Stomach (tissue), 9 donors: ENCODE measurements around the gene LHFPL6. TPM values are rescaled to one million over a fixed set of nuclear protein-coding genes. Genes with fewer than 3 reads are reported as not detected.

Experiments used
- DNase-seq, 2 donors: peaks; one replicate each; pipeline versions ENCODE4 v3.0.0 to v3.0.0-alpha.2; 2013 to 2019
- H3K27ac ChIP-seq, 5 donors: fragments of 200-600 bp in 4 of 5; sonication (generic) in 4 of 5; one replicate each; pipeline ENCODE4 v1.5.1; 2013 to 2019; ENCODE audit warnings: mild to moderate bottlenecking in 1 of 5, moderate library complexity in 1 of 5
- H3K27me3 ChIP-seq, 3 donors: fragments of 200-600 bp; sonication (generic); one replicate each; pipeline ENCODE4 v1.5.1; 2017 to 2019; ENCODE audit warnings: mixed run types in 1 of 3
- H3K36me3 ChIP-seq, 4 donors: fragments of 200-600 bp; sonication (generic); 1 replicate in 3 of 4; 2 replicates in 1 of 4; pipeline ENCODE4 v1.5.1; 2016 to 2019
- H3K4me1 ChIP-seq, 4 donors: fragments of 200-600 bp; sonication (generic); one replicate each; pipeline ENCODE4 v1.5.1; 2016 to 2019
- H3K4me3 ChIP-seq, 4 donors: fragments of 200-600 bp; sonication (generic) in 3 of 4; one replicate each; pipeline ENCODE4 v1.5.1; 2016 to 2019; ENCODE audit warnings: mild to moderate bottlenecking in 1 of 4
- H3K9me3 ChIP-seq, 4 donors: fragments of 200-600 bp; sonication (generic); one replicate each; pipeline ENCODE4 v1.5.1; 2016 to 2019
- EP300 ChIP-seq: sonication (generic); formaldehyde crosslinking; IDR thresholded peaks from one replicate; pipeline ENCODE4 v1.6.1; 2017; ENCODE audit warnings: antibody characterized with exemption
- POLR2A ChIP-seq, 4 donors: fragments of 450-650 bp; IDR thresholded peaks; one replicate each; pipeline ENCODE4 v1.6.1; 2016; ENCODE audit warnings: antibody characterized with exemption in 4 of 4, control low read depth in 2 of 4, mild to moderate bottlenecking in 1 of 4, moderate library complexity in 1 of 4
- POLR2AphosphoS5 ChIP-seq, 3 donors: sonication (generic); formaldehyde crosslinking; IDR thresholded peaks; one replicate each; pipeline ENCODE4 v1.6.1; 2016; ENCODE audit warnings: antibody characterized with exemption in 3 of 3
- WGBS, 5 donors: extraction: QIAGEN DNeasy Blood & Tissue Kit in 3 of 5; methylation state at CpG; one replicate each; pipeline versions ENCODE4 v1.1.5 to v1.1.7; 2013 to 2018; 5-methylcytosine and 5-hydroxymethylcytosine counted together
- intact Hi-C: fragments of 100-400 bp; cut with DNase I; formaldehyde crosslinking; loops from one replicate; pipeline ENCODE4 v1.15.1; 2023; ENCODE audit warnings: low total_unique reads
- polyA plus RNA-seq, 3 donors: library from polyadenylated mRNA; stranded (reverse); fragments of 200-250 nt; gene quantifications; one replicate each; pipeline ENCODE4 v1.2.3, GENCODE V29; 2013
- total RNA-seq, 5 donors: library from RNA; depleted of rRNA; stranded (reverse); fragments of >200 nt; gene quantifications; one replicate each; pipeline versions ENCODE4 v1.1.0 to v1.2.3, GENCODE V29; 2014 to 2016
- TF ChIP-seq, protein P1 (sequence below), 7 experiments: fragments of 450-650 bp in 4 of 7; fragments of 200-600 bp in 3 of 7; sonication (generic) in 3 of 7; IDR thresholded peaks; one replicate each; pipeline ENCODE4 v1.5.1; 2016 to 2019; ENCODE audit warnings: antibody characterized with exemption in 7 of 7, control low read depth in 2 of 7, mild to moderate bottlenecking in 1 of 7
- donor health status: healthy with polysubstance abuse.
- donor health status: Bipolar disorder and iron deficiency.
- donor health status: healthy.

LHFPL6 gene
- total and polyA plus RNA-seq, 8 donors = 4.7 to 53.6 (median 10.9) TPM

DNA sequence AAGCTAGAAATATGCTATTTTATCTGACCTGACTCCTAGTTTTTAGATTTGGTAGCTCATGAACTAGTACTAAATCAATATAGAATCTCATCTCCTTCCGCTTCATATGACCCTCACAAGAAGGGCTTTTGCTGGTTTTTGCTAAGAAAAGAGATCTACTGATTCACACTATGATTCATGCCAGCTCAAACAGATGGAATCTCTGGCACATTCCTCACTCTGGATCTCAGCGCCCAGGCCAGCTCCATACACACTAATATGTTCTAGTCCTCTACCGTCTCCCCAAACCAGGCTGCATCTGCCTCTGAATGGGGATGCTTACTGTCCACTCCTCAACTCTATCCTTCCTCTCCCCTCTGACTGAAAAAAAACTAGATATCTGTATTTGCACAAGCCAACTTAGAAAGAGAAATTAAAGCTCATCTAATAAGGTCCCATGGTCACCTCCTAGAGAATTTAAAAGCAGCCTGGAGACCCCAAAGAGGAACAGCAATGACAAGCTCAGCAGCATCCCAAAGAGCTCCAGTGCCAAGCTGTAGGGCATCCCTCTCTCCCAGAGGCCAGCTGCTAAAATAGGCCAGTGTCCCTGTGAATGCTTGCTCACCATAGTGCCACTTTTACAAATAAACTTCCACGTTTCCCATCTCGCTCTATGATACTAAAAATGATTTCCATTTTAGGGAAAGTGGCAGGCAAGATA is 74.9 kb downstream of the LHFPL6 start:
- no peak overlapping the region for H3K4me3 ChIP-seq
- 69 to 82% (median 73%) methylated on average over 5 of the region's 5 CpGs for WGBS, 5 donors
- no peaks in the 10 kb centered on the region for H3K9me3 ChIP-seq
- TF ChIP-seq, protein P1, sequence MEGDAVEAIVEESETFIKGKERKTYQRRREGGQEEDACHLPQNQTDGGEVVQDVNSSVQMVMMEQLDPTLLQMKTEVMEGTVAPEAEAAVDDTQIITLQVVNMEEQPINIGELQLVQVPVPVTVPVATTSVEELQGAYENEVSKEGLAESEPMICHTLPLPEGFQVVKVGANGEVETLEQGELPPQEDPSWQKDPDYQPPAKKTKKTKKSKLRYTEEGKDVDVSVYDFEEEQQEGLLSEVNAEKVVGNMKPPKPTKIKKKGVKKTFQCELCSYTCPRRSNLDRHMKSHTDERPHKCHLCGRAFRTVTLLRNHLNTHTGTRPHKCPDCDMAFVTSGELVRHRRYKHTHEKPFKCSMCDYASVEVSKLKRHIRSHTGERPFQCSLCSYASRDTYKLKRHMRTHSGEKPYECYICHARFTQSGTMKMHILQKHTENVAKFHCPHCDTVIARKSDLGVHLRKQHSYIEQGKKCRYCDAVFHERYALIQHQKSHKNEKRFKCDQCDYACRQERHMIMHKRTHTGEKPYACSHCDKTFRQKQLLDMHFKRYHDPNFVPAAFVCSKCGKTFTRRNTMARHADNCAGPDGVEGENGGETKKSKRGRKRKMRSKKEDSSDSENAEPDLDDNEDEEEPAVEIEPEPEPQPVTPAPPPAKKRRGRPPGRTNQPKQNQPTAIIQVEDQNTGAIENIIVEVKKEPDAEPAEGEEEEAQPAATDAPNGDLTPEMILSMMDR (IDR thresholded peaks at IDR 0.05) = no peak
- no peak for TF ChIP-seq EP300
- no peak for TF ChIP-seq POLR2A (IDR thresholded peaks at IDR 0.05)
- no peak for TF ChIP-seq POLR2AphosphoS5 (IDR thresholded peaks at IDR 0.05)
- peaks cover 0 to 31% (median 9%) of the 10 kb centered on the region in 4 donors for H3K4me1 ChIP-seq
- no peaks in the 10 kb centered on the region for H3K36me3 ChIP-seq
- DNase-seq = no peak
- no peaks in the 10 kb centered on the region for H3K27me3 ChIP-seq
- intact Hi-C loops = no loop called here
- no peak overlapping the region for H3K27ac ChIP-seq

GRCh38 chr13:39527301-39527700 is 75.7 kb downstream of the LHFPL6 start:
- no peak for TF ChIP-seq EP300
- no peak for TF ChIP-seq POLR2AphosphoS5 (IDR thresholded peaks at IDR 0.05)
- TF ChIP-seq, protein P1 (IDR thresholded peaks at IDR 0.05) = no peak
- no peak for TF ChIP-seq POLR2A (IDR thresholded peaks at IDR 0.05)
- no peak overlapping the region for H3K27ac ChIP-seq
- H3K27me3 ChIP-seq = no peaks in the 10 kb centered on the region
- 81 to 95% (median 88%) methylated on average over 3 of the region's 3 CpGs for WGBS, 5 donors
- no peaks in the 10 kb centered on the region for H3K9me3 ChIP-seq
- H3K4me1 ChIP-seq = peaks cover 0 to 31% (median 9%) of the 10 kb centered on the region in 4 donors
- H3K36me3 ChIP-seq = no peaks in the 10 kb centered on the region
- DNase-seq = no peak
- H3K4me3 ChIP-seq = no peak overlapping the region
- intact Hi-C loops = no loop called here

DNA sequence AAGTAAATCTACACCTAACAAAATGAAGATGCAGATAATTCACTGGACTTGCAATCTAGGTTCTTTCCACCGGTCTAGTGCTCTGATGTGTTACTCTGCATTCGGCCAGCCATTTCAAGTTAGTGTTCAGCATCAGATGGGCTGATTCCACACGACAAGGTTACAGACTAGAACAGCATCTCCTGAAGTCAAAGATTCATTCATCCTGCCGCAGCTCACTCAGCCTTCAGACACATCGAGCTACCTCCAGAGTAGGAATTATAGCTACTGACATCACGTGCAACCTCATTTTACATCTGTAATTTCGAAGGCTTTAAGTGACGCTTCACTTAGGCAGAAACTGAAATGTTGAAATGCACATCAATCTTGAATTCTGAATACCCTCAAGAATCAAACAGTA is 76.5 kb downstream of the LHFPL6 start:
- TF ChIP-seq, protein P1 (IDR thresholded peaks at IDR 0.05) = no peak
- TF ChIP-seq POLR2A (IDR thresholded peaks at IDR 0.05) (no peak), EP300 (no peak), POLR2AphosphoS5 (IDR thresholded peaks at IDR 0.05) (no peak)
- no peak for DNase-seq
- H3K4me1 ChIP-seq = peaks cover 0 to 26% (median 6%) of the 10 kb centered on the region in 4 donors
- H3K27me3 ChIP-seq = no peaks in the 10 kb centered on the region
- no peak overlapping the region for H3K4me3 ChIP-seq
- WGBS, 5 donors = 89 to 95% (median 92%) methylated on average over 8 of the region's 8 CpGs
- H3K9me3 ChIP-seq = no peaks in the 10 kb centered on the region
- intact Hi-C loops = no loop called here
- no peak overlapping the region for H3K27ac ChIP-seq
- H3K36me3 ChIP-seq = no peaks in the 10 kb centered on the region

- H3K27ac ChIP-seq = no peak overlapping the region
- H3K9me3 ChIP-seq = no peaks in the 10 kb centered on the region
- no peaks in the 10 kb centered on the region for H3K27me3 ChIP-seq
- no peak for DNase-seq
- peaks cover 0 to 17% (median 4%) of the 10 kb centered on the region in 4 donors for H3K4me1 ChIP-seq
- intact Hi-C loops = no loop called here
- TF ChIP-seq POLR2AphosphoS5 (IDR thresholded peaks at IDR 0.05) (no peak), POLR2A (IDR thresholded peaks at IDR 0.05) (no peak), EP300 (no peak)
- TF ChIP-seq, protein P1 (IDR thresholded peaks at IDR 0.05) = no peak
- 74 to 94% (median 93%) methylated on average over 1 of the region's 1 CpG for WGBS, 5 donors
- H3K4me3 ChIP-seq = no peak overlapping the region
- H3K36me3 ChIP-seq = no peaks in the 10 kb centered on the region
These were observed 77.5 kb downstream of the LHFPL6 start for GRCh38 chr13:39525506-39525905.
